Measurements from ENCODE around the gene PRKAR2B. TPM values are rescaled to one million over a fixed set of nuclear protein-coding genes. Genes with fewer than 3 reads are reported as not detected.

Gene PRKAR2B
- total RNA-seq, 1 donor from 2014 or later = 43.4 TPM

DNA sequence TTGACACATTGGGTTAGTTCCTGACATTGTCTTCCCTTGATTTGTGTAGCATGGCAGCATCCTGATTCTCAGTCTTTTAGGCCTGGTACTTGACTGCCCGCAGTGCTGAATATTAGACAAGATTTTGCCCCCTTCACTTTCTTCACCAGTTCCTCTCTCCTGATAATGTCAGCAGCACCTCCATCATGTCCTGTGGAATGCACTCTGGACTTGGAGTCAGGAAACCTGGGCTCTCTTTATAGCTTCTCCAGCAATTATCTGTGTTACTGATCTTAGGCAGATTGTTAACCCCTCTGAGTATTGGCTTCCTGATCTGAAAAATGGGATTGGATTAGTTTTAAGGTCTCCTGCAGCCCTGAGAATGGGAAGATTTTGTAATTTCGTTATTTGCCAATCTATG lies 143.3 kb downstream of the PRKAR2B start:
- TF ChIP-seq, protein P1, sequence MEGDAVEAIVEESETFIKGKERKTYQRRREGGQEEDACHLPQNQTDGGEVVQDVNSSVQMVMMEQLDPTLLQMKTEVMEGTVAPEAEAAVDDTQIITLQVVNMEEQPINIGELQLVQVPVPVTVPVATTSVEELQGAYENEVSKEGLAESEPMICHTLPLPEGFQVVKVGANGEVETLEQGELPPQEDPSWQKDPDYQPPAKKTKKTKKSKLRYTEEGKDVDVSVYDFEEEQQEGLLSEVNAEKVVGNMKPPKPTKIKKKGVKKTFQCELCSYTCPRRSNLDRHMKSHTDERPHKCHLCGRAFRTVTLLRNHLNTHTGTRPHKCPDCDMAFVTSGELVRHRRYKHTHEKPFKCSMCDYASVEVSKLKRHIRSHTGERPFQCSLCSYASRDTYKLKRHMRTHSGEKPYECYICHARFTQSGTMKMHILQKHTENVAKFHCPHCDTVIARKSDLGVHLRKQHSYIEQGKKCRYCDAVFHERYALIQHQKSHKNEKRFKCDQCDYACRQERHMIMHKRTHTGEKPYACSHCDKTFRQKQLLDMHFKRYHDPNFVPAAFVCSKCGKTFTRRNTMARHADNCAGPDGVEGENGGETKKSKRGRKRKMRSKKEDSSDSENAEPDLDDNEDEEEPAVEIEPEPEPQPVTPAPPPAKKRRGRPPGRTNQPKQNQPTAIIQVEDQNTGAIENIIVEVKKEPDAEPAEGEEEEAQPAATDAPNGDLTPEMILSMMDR (IDR thresholded peaks at IDR 0.05) = no peak
- no peak for TF ChIP-seq EZH2phosphoT487 (IDR thresholded peaks at IDR 0.05)
- TF ChIP-seq EZH2 (IDR thresholded peaks at IDR 0.05) = no peak

DNA sequence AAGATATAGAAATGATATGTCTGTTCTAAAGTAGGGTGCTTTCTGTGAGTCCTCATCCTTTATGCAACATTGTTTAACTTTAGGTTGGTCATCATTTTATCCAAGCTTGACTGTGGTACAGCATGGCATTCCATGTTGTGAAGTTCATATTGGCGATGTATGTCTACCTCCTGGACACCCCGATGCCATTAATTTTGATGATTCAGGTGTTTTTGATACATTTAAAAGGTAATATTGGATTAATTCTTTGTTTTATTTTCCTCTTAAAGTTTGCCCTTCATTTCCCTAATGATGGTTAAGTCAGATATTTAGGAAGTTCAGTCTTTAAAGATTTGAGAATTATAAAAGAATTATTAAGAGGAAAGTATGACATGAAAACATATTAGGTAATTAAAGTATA lies 145.6 kb downstream of the PRKAR2B start:
- no peak overlapping the region for H3K9ac ChIP-seq
- H4K20me1 ChIP-seq (ENCODE audit: low read depth) = no peaks in the 10 kb centered on the region
- no peaks in the 10 kb centered on the region for H3K4me1 Mint-ChIP-seq
- no peaks in the 10 kb centered on the region for H3K9me3 ChIP-seq (ENCODE audit: low read depth)
- TF ChIP-seq EZH2 (IDR thresholded peaks at IDR 0.05) (no peak), EZH2phosphoT487 (IDR thresholded peaks at IDR 0.05) (no peak)
- TF ChIP-seq, protein P1 (IDR thresholded peaks at IDR 0.05) = no peak
- H2AFZ ChIP-seq (replicated peaks) = no peak overlapping the region
- DNase-seq (ENCODE audit: low spot score) = no peak
- no peaks in the 10 kb centered on the region for H3K9me3 Mint-ChIP-seq
- H3F3A ChIP-seq (ENCODE audit: low read depth) = no peaks in the 10 kb centered on the region
- peaks cover 10% of the 10 kb centered on the region for H3K36me3 ChIP-seq
- H3K4me3 ChIP-seq = no peak overlapping the region
- H3K27me3 ChIP-seq = no peaks in the 10 kb centered on the region
- H3K36me3 Mint-ChIP-seq = peaks cover 36% of the 10 kb centered on the region
- H3K4me1 ChIP-seq = no peaks in the 10 kb centered on the region
- no peak overlapping the region for H3K27ac ChIP-seq
- H3K27ac Mint-ChIP-seq = no peak overlapping the region
- H3K27me3 Mint-ChIP-seq (ENCODE audit: insufficient read depth, low read depth) = no peaks in the 10 kb centered on the region
- no peak overlapping the region for H3K4me2 ChIP-seq
- H3K4me3 Mint-ChIP-seq = no peak overlapping the region
- H3K79me2 ChIP-seq (ENCODE audit: low read depth) = no peaks in the 10 kb centered on the region

More for the DNA sequence above, 143.3 kb downstream of the PRKAR2B start:
- Histone ChIP-seq H3F3A (ENCODE audit: low read depth) (no peaks in the 10 kb centered on the region), H3K9ac (no peak overlapping the region), H3K4me2 (no peak overlapping the region), H3K9me3 (ENCODE audit: low read depth) (no peaks in the 10 kb centered on the region), H3K4me1 (no peaks in the 10 kb centered on the region), H3K27me3 (no peaks in the 10 kb centered on the region), H2AFZ (replicated peaks) (no peak overlapping the region), H4K20me1 (ENCODE audit: low read depth) (peaks cover 4% of the 10 kb centered on the region), H3K79me2 (ENCODE audit: low read depth) (no peaks in the 10 kb centered on the region), H3K27ac (no peak overlapping the region), H3K4me3 (no peak overlapping the region), H3K36me3 (peaks cover 14% of the 10 kb centered on the region)
- Mint-ChIP-seq H3K27ac (no peak overlapping the region), H3K4me3 (no peak overlapping the region), H3K9me3 (no peaks in the 10 kb centered on the region), H3K27me3 (ENCODE audit: insufficient read depth, low read depth) (no peaks in the 10 kb centered on the region), H3K4me1 (no peaks in the 10 kb centered on the region), H3K36me3 (peaks cover 44% of the 10 kb centered on the region)
- DNase-seq (ENCODE audit: low spot score) = no peak

DNA sequence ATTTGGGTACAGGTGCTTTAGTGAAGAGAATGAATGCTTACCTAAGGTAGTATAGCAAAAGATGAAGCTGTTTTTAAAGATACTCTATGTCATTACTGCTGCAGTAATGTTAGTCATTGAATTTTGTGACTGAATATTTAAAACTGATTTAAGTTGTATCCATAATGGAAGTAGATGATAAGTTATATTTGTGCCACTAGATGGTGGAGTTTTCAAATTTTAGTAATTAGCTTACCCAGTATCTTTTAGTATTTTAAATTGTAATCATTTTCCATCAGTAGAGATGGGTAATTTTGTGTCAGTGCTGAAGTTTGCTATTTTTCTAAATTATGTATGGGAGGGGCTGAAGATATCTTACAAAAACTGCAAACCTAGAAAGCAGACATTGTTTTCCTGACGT lies 149.5 kb downstream of the PRKAR2B start:
- Histone ChIP-seq H3K9ac (no peak overlapping the region), H3K4me1 (no peaks in the 10 kb centered on the region), H3K4me3 (no peak overlapping the region), H3K27me3 (no peaks in the 10 kb centered on the region), H4K20me1 (ENCODE audit: low read depth) (no peaks in the 10 kb centered on the region), H2AFZ (replicated peaks) (no peak overlapping the region), H3K27ac (no peak overlapping the region), H3F3A (ENCODE audit: low read depth) (no peaks in the 10 kb centered on the region), H3K4me2 (no peak overlapping the region), H3K36me3 (no peaks in the 10 kb centered on the region), H3K9me3 (ENCODE audit: low read depth) (no peaks in the 10 kb centered on the region), H3K79me2 (ENCODE audit: low read depth) (no peaks in the 10 kb centered on the region)
- Mint-ChIP-seq H3K27me3 (ENCODE audit: insufficient read depth, low read depth) (no peaks in the 10 kb centered on the region), H3K4me3 (no peak overlapping the region), H3K9me3 (no peaks in the 10 kb centered on the region), H3K4me1 (no peaks in the 10 kb centered on the region), H3K36me3 (peaks cover 26% of the 10 kb centered on the region), H3K27ac (no peak overlapping the region)
- DNase-seq (ENCODE audit: low spot score) = no peak
- TF ChIP-seq EZH2 (IDR thresholded peaks at IDR 0.05) (no peak), EZH2phosphoT487 (IDR thresholded peaks at IDR 0.05) (no peak)
- TF ChIP-seq, protein P1 (IDR thresholded peaks at IDR 0.05) = no peak

Measured in neural progenitor cell (in vitro differentiated cells).